K562 (cell line): ENCODE measurements around the gene IL17A. TPM values are rescaled to one million over a fixed set of nuclear protein-coding genes. Genes with fewer than 3 reads are reported as not detected.

Source experiments
- ATAC-seq: fragments of 200-7000 bp; cut with Tn5 transposase; 3 replicates; pipeline ENCODE4 v1.9.1; 2020; ENCODE audit warnings: moderate library complexity
- BruUV-seq: library from RNA; stranded (reverse); fragments of 400-500 nt; replicated peaks from 2 replicates; lab custom pipeline; 2021; lab: Mats Ljungman, UMichigan
- CTCF ChIA-PET: fragments of 300-600 bp; formaldehyde crosslinking; extraction: SDS; loops from one replicate; lab custom pipeline; 2021; ENCODE audit warnings: low intra/inter-chr PET ratio; lab: Yijun Ruan, JAX
- POLR2A ChIA-PET: fragments of 300-600, 350-650 bp; sonication (Branson Sonifier 250); formaldehyde crosslinking; extraction: SDS; loops from one replicate; lab custom pipeline; 2021; ENCODE audit warnings: antibody characterized with exemption, inconsistent platforms; lab: Yijun Ruan, JAX
- DNase-seq, 4 experiments: peaks; one replicate each; pipeline versions ENCODE4 v3.0.0 to v3.0.0-alpha.2; 2011 to 2018; ENCODE audit warnings: low spot score in 3 of 4, mixed read lengths in 3 of 4; ENCODE audit errors: extremely low read depth in 1 of 4
- FAIRE-seq: peaks from 2 replicates; lab custom pipeline; 2011; peaks lifted over from hg19 to GRCh38; lab: Jason Lieb, UNC
- H2AFZ ChIP-seq: 2 replicates; pipeline ENCODE4 v1.6.0; 2011; ENCODE audit warnings: low read depth, low read length, control low read depth, inconsistent platforms
- H3K27ac ChIP-seq: fragments of 200-600 bp; 3 replicates; pipeline ENCODE4 v1.8.0; 2011; ENCODE audit warnings: low read depth, mild to moderate bottlenecking, control low read depth, inconsistent platforms, low read length, moderate library complexity, mixed read lengths; ENCODE audit errors: extremely low read depth
- H3K27me3 ChIP-seq, 2 experiments: fragments of 300-600 bp in 1 of 2; 2 replicates in 1 of 2; 3 replicates in 1 of 2; pipeline versions ENCODE4 v1.6.0 to v1.8.0; 2011; ENCODE audit warnings: inconsistent platforms in 2 of 2, low read length in 2 of 2, mild to moderate bottlenecking in 1 of 2, mixed read lengths in 1 of 2, moderate library complexity in 1 of 2; ENCODE audit not compliant: control insufficient read depth in 2 of 2, insufficient read depth in 2 of 2
- H3K36me3 ChIP-seq: fragments of 300-600 bp; 3 replicates; pipeline ENCODE4 v1.8.0; 2011; ENCODE audit warnings: mild to moderate bottlenecking, low read length, inconsistent platforms; ENCODE audit not compliant: control insufficient read depth, insufficient read depth
- H3K4me1 ChIP-seq, 2 experiments: fragments of 200-600 bp in 1 of 2; replicated peaks in 1 of 2; 2 replicates in 1 of 2; 3 replicates in 1 of 2; pipeline versions ENCODE4 v1.5.1 to v1.8.0; 2011; ENCODE audit warnings: inconsistent platforms in 2 of 2, low read length in 2 of 2, mild to moderate bottlenecking in 1 of 2, mixed read lengths in 1 of 2, moderate library complexity in 1 of 2; ENCODE audit not compliant: control insufficient read depth in 2 of 2, insufficient read depth in 2 of 2
- H3K4me2 ChIP-seq: 2 replicates; pipeline ENCODE4 v1.6.1; 2011; ENCODE audit warnings: low read length, control low read depth, inconsistent platforms, mixed read lengths; ENCODE audit not compliant: insufficient read depth
- H3K4me3 ChIP-seq: fragments of 200-600 bp; sonication (generic), shearing (Covaris generic); 2 replicates; pipeline ENCODE4 v1.5.1; 2016; ENCODE audit warnings: control low read depth, inconsistent platforms
- H3K79me2 ChIP-seq: fragments of 200-600 bp; 3 replicates; pipeline ENCODE4 v1.8.0; 2011; ENCODE audit warnings: low read length, inconsistent platforms; ENCODE audit not compliant: control insufficient read depth, insufficient read depth
- H3K9ac ChIP-seq, 2 experiments: 2 replicates each; pipeline versions ENCODE4 v1.6.0 to v1.6.1; 2011; ENCODE audit warnings: low read depth in 2 of 2, low read length in 2 of 2, control low read depth in 1 of 2, inconsistent platforms in 1 of 2, mild to moderate bottlenecking in 1 of 2, mixed read lengths in 1 of 2; ENCODE audit not compliant: insufficient read depth in 1 of 2
- H3K9me1 ChIP-seq: one replicate; pipeline ENCODE4 v1.6.0; 2011; ENCODE audit warnings: inconsistent platforms, mild to moderate bottlenecking, low read length, moderate library complexity; ENCODE audit not compliant: control insufficient read depth, insufficient read depth
- H3K9me3 ChIP-seq: replicated peaks from 2 replicates; pipeline ENCODE4 v1.5.1; 2011; ENCODE audit warnings: low read depth, low read length, inconsistent platforms; ENCODE audit not compliant: control insufficient read depth, insufficient read depth
- H4K20me1 ChIP-seq: replicated peaks from 2 replicates; pipeline ENCODE4 v1.6.1; 2011; ENCODE audit warnings: low read length, inconsistent platforms, mixed read lengths; ENCODE audit not compliant: control insufficient read depth, insufficient read depth
- CBFA2T2 ChIP-seq: fragments of 450-650 bp; conservative IDR thresholded peaks from 2 replicates; pipeline ENCODE4 v1.6.1; 2017; ENCODE audit warnings: mild to moderate bottlenecking
- ETV5 ChIP-seq: sonication (generic); formaldehyde crosslinking; IDR thresholded peaks from 2 replicates; pipeline ENCODE4 v1.4.0; 2020; ENCODE audit warnings: low read depth, mild to moderate bottlenecking, missing genetic modification reagents
- ILF3 ChIP-seq: fragments of 450-650 bp; IDR thresholded peaks from 2 replicates; pipeline ENCODE4 v1.6.1; 2018; ENCODE audit warnings: antibody characterized with exemption, mild to moderate bottlenecking, moderate library complexity, borderline replicate concordance
- KLF13 ChIP-seq: fragments of 450-650 bp; IDR thresholded peaks from 2 replicates; pipeline ENCODE4 v1.6.1; 2016; ENCODE audit warnings: missing genetic modification characterization, low read depth, mild to moderate bottlenecking, missing compliant biosample characterization, moderate library complexity, borderline replicate concordance
- PRMT5 ChIP-seq: sonication (generic); formaldehyde crosslinking; IDR thresholded peaks from 2 replicates; pipeline ENCODE4 v1.5.0; 2020; ENCODE audit warnings: missing genetic modification reagents
- SIRT6 ChIP-seq: IDR thresholded peaks from one replicate; pipeline ENCODE4 v1.6.1; 2012; ENCODE audit warnings: low read depth, mild to moderate bottlenecking, control low read depth, inconsistent platforms, low read length, moderate library complexity
- SREBF1 ChIP-seq: fragments of 150-350 bp; IDR thresholded peaks from 2 replicates; pipeline ENCODE4 v1.6.1; 2014; ENCODE audit warnings: antibody characterized with exemption, low read depth, low read length, borderline replicate concordance
- TEAD1 ChIP-seq, 2 experiments: fragments of 450-650 bp in 1 of 2; sonication (generic) in 1 of 2; formaldehyde crosslinking; IDR thresholded peaks; 2 replicates each; pipeline versions ENCODE4 v1.4.0 to v1.8.0; 2020 to 2022; ENCODE audit warnings: mild to moderate bottlenecking in 2 of 2, missing genetic modification reagents in 1 of 2
- ZFPM2 ChIP-seq: fragments of 250-450 bp; sonication (Bioruptor Pico); IDR thresholded peaks from 2 replicates; pipeline ENCODE4 v1.5.1; 2022; ENCODE audit warnings: mild to moderate bottlenecking
- WGBS: fragments of 100-300 bp; shearing (Covaris generic); methylation state at CpG from one replicate; pipeline ENCODE4 v1.1.6; 2016; ENCODE audit warnings: low coverage, mixed read lengths; ENCODE audit not compliant: insufficient coverage; ENCODE audit errors: missing lambda C conversion rate; 5-methylcytosine and 5-hydroxymethylcytosine counted together
- in situ Hi-C: fragments of 300-500 bp; cut with MboI; formaldehyde crosslinking; loops from 4 replicates; pipeline ENCODE4 v1.15.0; 2018; ENCODE audit warnings: inconsistent platforms, mixed read lengths
- intact Hi-C: fragments of 100-400 bp; cut with micrococcal nuclease; formaldehyde crosslinking; loops from 2 replicates; pipeline ENCODE4 v1.14.2; 2022
- polyA plus RNA-seq, 8 experiments: library from polyadenylated mRNA; depleted of rRNA in 4 of 8; stranded (reverse) in 5 of 8; unstranded in 3 of 8; fragments of >200 nt; fragmentation: Nextera tagmentation in 2 of 8; fragmentation: Illumina TruSeq in 1 of 8; extraction: Ambion mirVana in 2 of 8; extraction: Trizol in 1 of 8; gene quantifications; 2 replicates each; pipeline versions ENCODE4 v1.2.1 to v1.2.3, GENCODE V29; 2011 to 2014; ENCODE audit warnings: inconsistent platforms in 1 of 8, missing spikeins in 1 of 8
- total RNA-seq, 7 experiments: library from RNA; depleted of rRNA in 6 of 7; stranded (reverse); fragments of >200 nt in 6 of 7; fragmentation: Illumina TruSeq in 2 of 7; extraction: Trizol in 2 of 7; gene quantifications; 2 replicates each; pipeline versions ENCODE4 v1.2.1 to v1.2.3, GENCODE V29; 2011 to 2021; ENCODE audit warnings: low replicate concordance in 1 of 7
- TF ChIP-seq, protein P1 (sequence below): sonication (generic); formaldehyde crosslinking; IDR thresholded peaks from 2 replicates; pipeline ENCODE4 v1.8.0; 2022; ENCODE audit warnings: missing genetic modification reagents, mild to moderate bottlenecking, borderline replicate concordance
- TF ChIP-seq, protein P2 (sequence below): fragments of 250-450 bp; sonication (Bioruptor Pico); IDR thresholded peaks from 2 replicates; pipeline ENCODE4 v1.8.0; 2021; ENCODE audit warnings: mild to moderate bottlenecking, moderate library complexity

IL17A gene
- total and polyA plus RNA-seq, 9 of the 15 experiments (the other 6 are each of a cell fraction or from before 2014, with no cell fraction given) = not detected

DNA sequence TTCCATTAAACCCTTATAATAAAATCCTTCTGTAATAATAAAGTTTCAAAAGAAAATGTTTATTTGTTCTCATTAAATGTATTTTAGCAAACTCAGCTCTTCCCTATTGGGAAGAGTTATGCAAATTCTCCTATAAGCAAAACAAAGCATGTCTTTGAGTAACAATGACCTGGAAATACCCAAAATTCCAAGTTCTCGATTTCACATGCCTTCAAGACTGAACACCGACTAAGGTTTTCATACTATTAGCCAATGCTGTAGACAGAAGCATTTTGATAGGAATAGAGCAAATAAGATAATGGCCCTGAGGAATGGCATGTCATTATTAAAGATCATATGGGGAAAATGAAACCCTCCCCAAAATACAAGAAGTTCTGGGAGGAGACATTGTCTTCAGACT, 3.8 kb downstream of the IL17A start:
- ATAC-seq (no peak), DNase-seq (no peak)
- H3K4me3 ChIP-seq = no peak overlapping the region
- no peaks in the 10 kb centered on the region for H3K4me1 ChIP-seq
- no peaks in the 10 kb centered on the region for H3K9me1 ChIP-seq
- CTCF ChIA-PET = no interaction called here
- H3K79me2 ChIP-seq = no peaks in the 10 kb centered on the region
- TF ChIP-seq ZFPM2 = no peak
- TF ChIP-seq, protein P1, sequence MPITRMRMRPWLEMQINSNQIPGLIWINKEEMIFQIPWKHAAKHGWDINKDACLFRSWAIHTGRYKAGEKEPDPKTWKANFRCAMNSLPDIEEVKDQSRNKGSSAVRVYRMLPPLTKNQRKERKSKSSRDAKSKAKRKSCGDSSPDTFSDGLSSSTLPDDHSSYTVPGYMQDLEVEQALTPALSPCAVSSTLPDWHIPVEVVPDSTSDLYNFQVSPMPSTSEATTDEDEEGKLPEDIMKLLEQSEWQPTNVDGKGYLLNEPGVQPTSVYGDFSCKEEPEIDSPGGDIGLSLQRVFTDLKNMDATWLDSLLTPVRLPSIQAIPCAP (CRISPR knock-in tag) = no peak
- TF ChIP-seq, protein P2, sequence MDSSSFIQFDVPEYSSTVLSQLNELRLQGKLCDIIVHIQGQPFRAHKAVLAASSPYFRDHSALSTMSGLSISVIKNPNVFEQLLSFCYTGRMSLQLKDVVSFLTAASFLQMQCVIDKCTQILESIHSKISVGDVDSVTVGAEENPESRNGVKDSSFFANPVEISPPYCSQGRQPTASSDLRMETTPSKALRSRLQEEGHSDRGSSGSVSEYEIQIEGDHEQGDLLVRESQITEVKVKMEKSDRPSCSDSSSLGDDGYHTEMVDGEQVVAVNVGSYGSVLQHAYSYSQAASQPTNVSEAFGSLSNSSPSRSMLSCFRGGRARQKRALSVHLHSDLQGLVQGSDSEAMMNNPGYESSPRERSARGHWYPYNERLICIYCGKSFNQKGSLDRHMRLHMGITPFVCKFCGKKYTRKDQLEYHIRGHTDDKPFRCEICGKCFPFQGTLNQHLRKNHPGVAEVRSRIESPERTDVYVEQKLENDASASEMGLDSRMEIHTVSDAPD (CRISPR knock-in tag) = no peak
- no peak for TF ChIP-seq ILF3
- TF ChIP-seq PRMT5 (CRISPR knock-in tag) = no peak
- TF ChIP-seq TEAD1 (CRISPR knock-in tag; IDR thresholded peaks at IDR 0.05) = no peak
- no peak for TF ChIP-seq KLF13 (tag)
- TF ChIP-seq ETV5 = no peak
- no peak for TF ChIP-seq SIRT6
- TF ChIP-seq CBFA2T2 = no peak
- no peak for TF ChIP-seq SREBF1
- TF ChIP-seq, all 486 proteins: peak for 0
- Histone ChIP-seq H3K27me3 (no peaks in the 10 kb centered on the region; a peak in 1 of 5 replicates), H3K9me3 (no peaks in the 10 kb centered on the region), H3K36me3 (no peaks in the 10 kb centered on the region), H2AFZ (no peak overlapping the region), H3K9ac (no peak overlapping the region), H3K4me2 (no peak overlapping the region), H4K20me1 (no peaks in the 10 kb centered on the region), H3K27ac (no peak overlapping the region)
- FAIRE-seq = no peak
- in situ Hi-C loops (no loop called here), intact Hi-C loops (no loop called here)
- 0% methylated on average over 2 of the region's 2 CpGs for WGBS
- no TSS peak for BruUV-seq
- POLR2A ChIA-PET = no interaction called here
